SK-N-SH (cell line): Measurements from ENCODE around the gene USP36. TPM values are rescaled to one million over a fixed set of nuclear protein-coding genes. Genes with fewer than 3 reads are reported as not detected.

Experiments
- CTCF ChIA-PET: fragments of 300-600, 350-600 bp; formaldehyde crosslinking; extraction: SDS; loops from one replicate; lab custom pipeline; 2021; lab: Yijun Ruan, JAX
- POLR2A ChIA-PET: fragments of 350-600 bp; sonication (Branson Sonifier 250); formaldehyde crosslinking; extraction: SDS; loops from one replicate; lab custom pipeline; 2020; ENCODE audit warnings: antibody characterized with exemption, inconsistent platforms; lab: Yijun Ruan, JAX
- DNase-seq: peaks from one replicate; pipeline ENCODE4 v3.0.0; 2012
- H2AFZ ChIP-seq: fragments of 200-600 bp; sonication (generic); 2 replicates; pipeline ENCODE4 v1.8.1; 2016; ENCODE audit warnings: antibody characterized with exemption, mild to moderate bottlenecking, low read depth
- H3F3A ChIP-seq: fragments of 200-600 bp; sonication (generic); replicated peaks from 2 replicates; pipeline ENCODE3; 2016; ENCODE audit warnings: antibody characterized with exemption, mild to moderate bottlenecking; ENCODE audit not compliant: insufficient read depth
- H3K27ac ChIP-seq, 2 experiments: fragments of 200-500 bp in 1 of 2; fragments of 200-600 bp in 1 of 2; sonication (Bioruptor generic) in 1 of 2; sonication (generic), shearing (Covaris generic) in 1 of 2; 2 replicates each; pipeline versions ENCODE4 v1.5.1 to v1.6.1; 2014 to 2016; ENCODE audit warnings: low read depth in 2 of 2, inconsistent platforms in 1 of 2, low read length in 1 of 2, mild to moderate bottlenecking in 1 of 2, mixed read lengths in 1 of 2
- H3K27me3 ChIP-seq: fragments of 200-600 bp; sonication (generic), shearing (Covaris generic); 2 replicates; pipeline ENCODE4 v1.6.1; 2016; ENCODE audit warnings: mixed run types; ENCODE audit not compliant: insufficient read depth
- H3K36me3 ChIP-seq, 2 experiments: fragments of 200-500 bp in 1 of 2; fragments of 200-600 bp in 1 of 2; sonication (Bioruptor generic) in 1 of 2; sonication (generic) in 1 of 2; replicated peaks in 1 of 2; 2 replicates each; pipeline versions ENCODE3 to v1.5.1; 2014 to 2016; ENCODE audit warnings: low read length in 1 of 2, mild to moderate bottlenecking in 1 of 2; ENCODE audit not compliant: insufficient read depth in 2 of 2, control insufficient read depth in 1 of 2
- H3K4me1 ChIP-seq, 2 experiments: fragments of 200-500 bp in 1 of 2; fragments of 200-600 bp in 1 of 2; sonication (Bioruptor generic) in 1 of 2; sonication (generic), shearing (Covaris generic) in 1 of 2; 2 replicates each; pipeline versions ENCODE4 v1.5.1 to v1.6.1; 2014 to 2016; ENCODE audit warnings: low read depth in 1 of 2, low read length in 1 of 2, mixed run types in 1 of 2; ENCODE audit not compliant: insufficient read depth in 2 of 2, control insufficient read depth in 1 of 2
- H3K4me2 ChIP-seq: fragments of 200-600 bp; sonication (generic), shearing (Covaris generic); 2 replicates; pipeline ENCODE4 v1.6.1; 2017; ENCODE audit warnings: mixed run types
- H3K4me3 ChIP-seq, 2 experiments: fragments of 200-500 bp in 1 of 2; fragments of 200-600 bp in 1 of 2; sonication (Bioruptor generic) in 1 of 2; sonication (generic), shearing (Covaris generic) in 1 of 2; 2 replicates each; pipeline versions ENCODE4 v1.5.1 to v1.8.1; 2014 to 2016; ENCODE audit warnings: low read depth in 2 of 2, inconsistent platforms in 1 of 2, low read length in 1 of 2, mild to moderate bottlenecking in 1 of 2, mixed read lengths in 1 of 2, moderate library complexity in 1 of 2
- H3K79me2 ChIP-seq: fragments of 200-600 bp; sonication (generic); 2 replicates; pipeline ENCODE4 v1.8.1; 2017; ENCODE audit warnings: mild to moderate bottlenecking; ENCODE audit not compliant: insufficient read depth
- H3K9ac ChIP-seq: fragments of 200-600 bp; sonication (generic); 2 replicates; pipeline ENCODE4 v1.6.1; 2017; ENCODE audit warnings: mixed run types
- H3K9me2 ChIP-seq: fragments of 200-600 bp; sonication (generic); 2 replicates; pipeline ENCODE4 v1.6.1; 2017; ENCODE audit warnings: mixed run types
- H3K9me3 ChIP-seq: fragments of 200-600 bp; sonication (generic); 2 replicates; pipeline ENCODE4 v1.6.1; 2017; ENCODE audit warnings: mixed run types, mild to moderate bottlenecking, moderate library complexity
- H4K20me1 ChIP-seq: fragments of 200-600 bp; sonication (generic); 2 replicates; pipeline ENCODE4 v1.6.1; 2017; ENCODE audit warnings: mild to moderate bottlenecking, mixed run types; ENCODE audit not compliant: insufficient read depth
- ELF1 ChIP-seq: IDR thresholded peaks from 2 replicates; pipeline ENCODE4 v1.4.0; 2012
- EP300 ChIP-seq, 2 experiments: IDR thresholded peaks; 2 replicates each; pipeline versions ENCODE4 v1.4.0 to v1.6.1; 2012; ENCODE audit warnings: borderline replicate concordance in 1 of 2, low read depth in 1 of 2, low read length in 1 of 2
- EZH2phosphoT487 ChIP-seq: fragments of 200-600 bp; sonication (generic); IDR thresholded peaks from 2 replicates; pipeline ENCODE4 v1.6.1; 2017; ENCODE audit warnings: low read depth, mixed run types, mild to moderate bottlenecking, antibody characterized with exemption, moderate library complexity, borderline replicate concordance
- GABPA ChIP-seq: IDR thresholded peaks from 2 replicates; pipeline ENCODE4 v1.4.0; 2012; ENCODE audit warnings: low read depth, mild to moderate bottlenecking
- GATA2 ChIP-seq: sonication (generic); formaldehyde crosslinking; IDR thresholded peaks from 2 replicates; pipeline ENCODE4 v1.5.0; 2020; ENCODE audit warnings: mild to moderate bottlenecking, missing genetic modification reagents
- MXI1 ChIP-seq: IDR thresholded peaks from 2 replicates; pipeline ENCODE4 v1.6.1; 2012; ENCODE audit warnings: mild to moderate bottlenecking, low read depth, low read length, improper control_type of control experiment
- NFIC ChIP-seq: IDR thresholded peaks from 2 replicates; pipeline ENCODE4 v1.4.0; 2012; ENCODE audit warnings: borderline replicate concordance
- PBX3 ChIP-seq: IDR thresholded peaks from 2 replicates; pipeline ENCODE4; 2012
- POLR2AphosphoS5 ChIP-seq: IDR thresholded peaks from 2 replicates; pipeline ENCODE4 v1.6.1; 2012; ENCODE audit warnings: low read depth, low read length
- RCOR1 ChIP-seq: fragments of 150-350 bp; IDR thresholded peaks from 2 replicates; pipeline ENCODE4 v1.6.1; 2017; ENCODE audit warnings: antibody characterized with exemption, low read length
- REST ChIP-seq: IDR thresholded peaks from 2 replicates; pipeline ENCODE4 v1.6.1; 2012; ENCODE audit warnings: mild to moderate bottlenecking, low read depth, low read length, moderate library complexity
- RFX5 ChIP-seq: IDR thresholded peaks from 2 replicates; pipeline ENCODE4 v1.6.1; 2012; ENCODE audit warnings: mild to moderate bottlenecking, improper control_type of control experiment, low read length
- SIN3A ChIP-seq: IDR thresholded peaks from 2 replicates; pipeline ENCODE4 v1.6.1; 2012; ENCODE audit warnings: low read depth, mild to moderate bottlenecking, low read length, moderate library complexity, borderline replicate concordance
- SMC3 ChIP-seq: IDR thresholded peaks from 2 replicates; pipeline ENCODE4 v1.6.1; 2012; ENCODE audit warnings: low read depth, low read length, improper control_type of control experiment
- TCF12 ChIP-seq: IDR thresholded peaks from 2 replicates; pipeline ENCODE4 v1.4.0; 2012
- USF1 ChIP-seq: IDR thresholded peaks from 2 replicates; pipeline ENCODE4 v1.4.0; 2012; ENCODE audit warnings: low read depth, borderline replicate concordance
- YY1 ChIP-seq: IDR thresholded peaks from 2 replicates; pipeline ENCODE4 v1.4.0; 2012; ENCODE audit warnings: low read depth, mild to moderate bottlenecking
- ZBTB33 ChIP-seq: IDR thresholded peaks from 2 replicates; pipeline ENCODE4 v1.4.0; 2012; ENCODE audit warnings: low read depth, borderline replicate concordance
- WGBS: methylation state at CpG from one replicate; pipeline ENCODE4 v1.1.6; 2017; ENCODE audit warnings: low lambda C conversion rate; 5-methylcytosine and 5-hydroxymethylcytosine counted together
- polyA plus RNA-seq, 3 experiments: library from polyadenylated mRNA; depleted of rRNA; stranded (reverse); fragments of >200 nt; gene quantifications; 2 replicates each; pipeline ENCODE4 v1.2.3, GENCODE V29; 2012

USP36 gene
- polyA plus RNA-seq, 1 of the 3 experiments (the other 2 are of a cell fraction): 34.6 TPM

GRCh38 chr17:78795861-78796516, 44.6 kb downstream of the USP36 start:
- peaks cover 13% of the 10 kb centered on the region; the same call in 1 of the 2 replicates for H4K20me1 ChIP-seq
- H2AFZ ChIP-seq: no peak overlapping the region
- DNase-seq: no peak
- TF ChIP-seq PBX3 (no peak), RFX5 (no peak), EZH2phosphoT487 (no peak), USF1 (no peak), GATA2 (CRISPR knock-in tag) (no peak), RCOR1 (no peak), ELF1 (no peak), TCF12 (no peak), MXI1 (no peak), POLR2AphosphoS5 (no peak), ZBTB33 (no peak), EP300 (IDR thresholded peaks at IDR 0.05; ENCODE audit: borderline replicate concordance in 1 of 2, low read depth in 1 of 2, low read length in 1 of 2) (no peak), YY1 (no peak), NFIC (no peak), REST (no peak), GABPA (no peak), SIN3A (no peak), SMC3 (no peak)
- H3K4me1 ChIP-seq: peaks cover 6 to 10% of the 10 kb centered on the region in 2 experiments; a peak in 2 of 4 replicates
- H3K9ac ChIP-seq: no peak overlapping the region
- peaks cover 11% of the 10 kb centered on the region; the same call in 1 of the 2 replicates for H3K79me2 ChIP-seq
- H3K9me3 ChIP-seq: no peaks in the 10 kb centered on the region
- 88% methylated on average over 14 of the region's 14 CpGs for WGBS
- POLR2A ChIA-PET: interaction anchor here (0.7 kb wide), 1 partner anchor 78 kb away, joined by 3 read pairs; no protein-coding TSS in a partner anchor
- H3F3A ChIP-seq: peaks cover 12% of the 10 kb centered on the region
- peaks cover 49 to 63% of the 10 kb centered on the region in 2 experiments for H3K36me3 ChIP-seq
- no peaks in the 10 kb centered on the region for H3K9me2 ChIP-seq
- H3K27ac ChIP-seq: no peak overlapping the region
- CTCF ChIA-PET: interaction anchor here (1.1 to 1.5 kb wide), 4 partner anchors 14 to 299 kb away, joined by 3 to 6 read pairs (median 4); partner anchors contain the start of gene CYTH1
- H3K4me3 ChIP-seq: no peak overlapping the region
- H3K27me3 ChIP-seq: no peaks in the 10 kb centered on the region
- H3K4me2 ChIP-seq: no peak overlapping the region
